Measurements from ENCODE around the gene PARD6G. TPM values are rescaled to one million over a fixed set of nuclear protein-coding genes. Genes with fewer than 3 reads are reported as not detected.

PARD6G gene
- total and polyA plus RNA-seq, 9 of the 15 experiments (the other 6 are each of a cell fraction or from before 2014, with no cell fraction given): 0.03 to 1.2 (median 0.26) TPM

DNA sequence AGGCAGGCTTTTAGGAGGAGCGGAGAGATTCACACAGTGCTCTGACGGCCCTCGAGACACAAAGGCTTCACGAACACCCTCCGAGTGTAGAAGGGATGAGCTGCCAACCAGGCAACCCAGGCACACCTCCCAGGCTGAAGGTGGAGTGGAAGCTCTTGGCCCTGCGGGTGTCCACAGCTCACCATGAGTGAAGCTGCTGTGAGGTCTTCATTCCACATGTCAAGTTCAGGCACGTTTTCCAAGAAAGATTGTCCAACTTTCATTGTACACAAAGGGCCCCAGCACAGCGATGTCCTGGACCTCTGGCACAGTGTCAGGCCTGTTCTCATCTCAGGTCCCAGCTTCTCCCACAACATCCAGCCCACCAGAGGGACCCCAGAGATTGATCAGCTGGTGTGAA, 13.4 kb downstream of the PARD6G start:
- no peak overlapping the region for H3K4me2 ChIP-seq (ENCODE audit: insufficient read depth, low read length)
- no peak overlapping the region for H3K4me3 ChIP-seq
- H3K9me1 ChIP-seq (ENCODE audit: control insufficient read depth, insufficient read depth, low read length): no peaks in the 10 kb centered on the region
- FAIRE-seq: no peak
- no peaks in the 10 kb centered on the region for H3K36me3 ChIP-seq (ENCODE audit: control insufficient read depth, insufficient read depth, low read length)
- 0% methylated on average over 6 of the region's 8 CpGs for WGBS (ENCODE audit: insufficient coverage, low coverage, missing lambda C conversion rate)
- CTCF ChIA-PET (ENCODE audit: low intra/inter-chr PET ratio): no interaction called here
- no peaks in the 10 kb centered on the region for H3K79me2 ChIP-seq (ENCODE audit: control insufficient read depth, insufficient read depth, low read length)
- H3K9me3 ChIP-seq (replicated peaks; ENCODE audit: control insufficient read depth, insufficient read depth, low read depth, low read length): no peaks in the 10 kb centered on the region
- ATAC-seq: no peak
- intact Hi-C loops (cut with micrococcal nuclease) (no loop called here), in situ Hi-C loops (cut with MboI) (no loop called here)
- POLR2A ChIA-PET: no interaction called here
- H3K4me1 ChIP-seq (replicated peaks in 1 of 2; ENCODE audit: control insufficient read depth in 2 of 2, insufficient read depth in 2 of 2, low read length in 2 of 2): no peaks in the 10 kb centered on the region; a peak in 1 of 5 replicates
- H3K27ac ChIP-seq (ENCODE audit: extremely low read depth, low read depth, low read length): no peak overlapping the region
- H4K20me1 ChIP-seq (replicated peaks; ENCODE audit: control insufficient read depth, insufficient read depth, low read length): no peaks in the 10 kb centered on the region
- H2AFZ ChIP-seq (ENCODE audit: low read depth, low read length): no peak overlapping the region
- peaks cover 0 to 16% of the 10 kb centered on the region in 2 experiments; a peak in 2 of 5 replicates for H3K27me3 ChIP-seq (ENCODE audit: control insufficient read depth in 2 of 2, insufficient read depth in 2 of 2, low read length in 2 of 2)
- BruUV-seq (replicated peaks): no TSS peak
- TF ChIP-seq ZNF75A (CRISPR knock-in tag; IDR thresholded peaks at IDR 0.05): no peak
- no peak for TF ChIP-seq SRSF9 (IDR thresholded peaks at IDR 0.05; ENCODE audit: borderline replicate concordance, low read depth, low read length)
- no peak for TF ChIP-seq RFX1 (IDR thresholded peaks at IDR 0.05)
- no peak for TF ChIP-seq ELF1 (tag; IDR thresholded peaks at IDR 0.05)
- no peak for TF ChIP-seq NKRF (IDR thresholded peaks at IDR 0.05; ENCODE audit: borderline replicate concordance)
- no peak for TF ChIP-seq RBM14 (IDR thresholded peaks at IDR 0.05; ENCODE audit: borderline replicate concordance, insufficient read depth, low read depth, low read length)
- TF ChIP-seq ZNF79 (CRISPR knock-in tag; IDR thresholded peaks at IDR 0.05; ENCODE audit: low read depth): no peak
- H3K9ac ChIP-seq (ENCODE audit: insufficient read depth in 1 of 2, low read depth in 2 of 2, low read length in 2 of 2): peak overlapping the region in 1 of 2 experiments; percentile 26; a peak in 1 of 4 replicates
- no peak for DNase-seq (ENCODE audit: extremely low read depth in 1 of 4, low spot score in 3 of 4)
